ENCODE data around the gene ARRDC3.
"Not testable (repeated sequence)": the region's sequence is repeated elsewhere in the genome, so short reads cannot be mapped to it uniquely, and the experiment has no call there.

ARRDC3 gene

GRCh38 chr5:91332267-91333045 lies 50.7 kb downstream of the ARRDC3 start:
- TF ChIP-seq CTCF (IDR thresholded peaks at IDR 0.05; ENCODE audit: insufficient read depth, low read depth, low read length, missing control alignments): no peak
- peak; percentile 63 for DNase-seq (ENCODE audit: low read depth)
- no peak overlapping the region for H3K4me3 ChIP-seq (ENCODE audit: low read depth, low read length)

- no peak for DNase-seq (ENCODE audit: low read depth)
- no peak for TF ChIP-seq CTCF (IDR thresholded peaks at IDR 0.05; ENCODE audit: insufficient read depth, low read depth, low read length, missing control alignments)
- H3K4me3 ChIP-seq (ENCODE audit: low read depth, low read length): no peak overlapping the region
Measured at GRCh38 chr5:91331705-91332104, 51.4 kb downstream of the ARRDC3 start.

- no peak overlapping the region for H3K4me3 ChIP-seq (ENCODE audit: low read depth, low read length)
- no peak for TF ChIP-seq CTCF (IDR thresholded peaks at IDR 0.05; ENCODE audit: insufficient read depth, low read depth, low read length, missing control alignments)
- DNase-seq (ENCODE audit: low read depth): no peak
Measured at GRCh38 chr5:91329283-91329682, 53.8 kb downstream of the ARRDC3 start.

- TF ChIP-seq CTCF (IDR thresholded peaks at IDR 0.05; ENCODE audit: insufficient read depth, low read depth, low read length, missing control alignments): no peak
- no peak for DNase-seq (ENCODE audit: low read depth)
- H3K4me3 ChIP-seq (ENCODE audit: low read depth, low read length): no peak overlapping the region
Measured at GRCh38 chr5:91328743-91329142, 54.4 kb downstream of the ARRDC3 start.

- not testable (repeated sequence) for H3K4me3 ChIP-seq (ENCODE audit: low read depth, low read length); DNase-seq (ENCODE audit: low read depth)
Measured at GRCh38 chr5:91322981-91323380, 60.1 kb downstream of the ARRDC3 start.

GRCh38 chr5:91319667-91320066 lies 63.5 kb downstream of the ARRDC3 start:
- no peak overlapping the region for H3K4me3 ChIP-seq (ENCODE audit: low read depth, low read length)
- no peak for DNase-seq (ENCODE audit: low read depth)
- TF ChIP-seq CTCF (IDR thresholded peaks at IDR 0.05; ENCODE audit: insufficient read depth, low read depth, low read length, missing control alignments): no peak

- no peak for DNase-seq (ENCODE audit: low read depth)
- H3K4me3 ChIP-seq (ENCODE audit: low read depth, low read length): no peak overlapping the region
- no peak for TF ChIP-seq CTCF (IDR thresholded peaks at IDR 0.05; ENCODE audit: insufficient read depth, low read depth, low read length, missing control alignments)
Measured at GRCh38 chr5:91318724-91319123, 64.4 kb downstream of the ARRDC3 start.
